ENCODE data around the gene MIEF2. TPM values are rescaled to one million over a fixed set of nuclear protein-coding genes. Genes with fewer than 3 reads are reported as not detected.

The MIEF2 gene
- total and polyA plus RNA-seq, 8 donors = 2.1 to 254 (median 9.1) TPM

- DNase-seq = peak; percentile 82 to 88
- TF ChIP-seq CTCF (IDR thresholded peaks at IDR 0.05) = peak in 5 of 7 experiments; percentile 82 to 98 (median 94)
- TF ChIP-seq POLR2AphosphoS5 (IDR thresholded peaks at IDR 0.05) = no peak
- TF ChIP-seq EP300 (IDR thresholded peaks at IDR 0.05) = no peak
- WGBS, 5 donors = 8 to 13% (median 9%) methylated on average over 5 to 6 of the region's 6 CpGs
- Histone ChIP-seq H3K4me3 (no peak overlapping the region), H3K9me3 (no peaks in the 10 kb centered on the region), H3K4me1 (peaks cover 0 to 24% (median 15%) of the 10 kb centered on the region in 4 donors), H3K27ac (no peak overlapping the region), H3K27me3 (no peaks in the 10 kb centered on the region), H3K36me3 (peaks cover 0 to 10% (median 0%) of the 10 kb centered on the region in 4 donors)
- intact Hi-C loops (cut with DNase I; ENCODE audit: low total_unique reads) = no loop called here
Measured at GRCh38 chr17:18217412-18218015, 42.9 kb upstream of the MIEF2 start.

GRCh38 chr17:18218756-18219415 is 41.6 kb upstream of the MIEF2 start:
- Histone ChIP-seq H3K36me3 (no peaks in the 10 kb centered on the region), H3K27ac (peak overlapping the region in 2 of 5 donors; percentile 28 to 42), H3K9me3 (no peaks in the 10 kb centered on the region), H3K27me3 (no peaks in the 10 kb centered on the region), H3K4me1 (peaks cover 0 to 24% (median 15%) of the 10 kb centered on the region in 4 donors), H3K4me3 (no peak overlapping the region)
- TF ChIP-seq EP300 (IDR thresholded peaks at IDR 0.05) (no peak), POLR2AphosphoS5 (IDR thresholded peaks at IDR 0.05) (no peak), CTCF (IDR thresholded peaks at IDR 0.05) (no peak), POLR2A (IDR thresholded peaks at IDR 0.05) (no peak)
- peak; percentile 49 to 60 for DNase-seq
- intact Hi-C loops (cut with DNase I; ENCODE audit: low total_unique reads) = no loop called here
- 13 to 44% (median 20%) methylated on average over 4 of the region's 4 CpGs for WGBS, 5 donors

GRCh38 chr17:18224053-18224386 is 36.4 kb upstream of the MIEF2 start:
- no peak for TF ChIP-seq EP300 (IDR thresholded peaks at IDR 0.05)
- no peak for TF ChIP-seq CTCF (IDR thresholded peaks at IDR 0.05)
- TF ChIP-seq POLR2A (IDR thresholded peaks at IDR 0.05) = no peak
- no peak for TF ChIP-seq POLR2AphosphoS5 (IDR thresholded peaks at IDR 0.05)
- peaks cover 16 to 30% (median 26%) of the 10 kb centered on the region in 4 donors for H3K4me1 ChIP-seq
- intact Hi-C loops (cut with DNase I; ENCODE audit: low total_unique reads) = no loop called here
- no peaks in the 10 kb centered on the region for H3K9me3 ChIP-seq
- H3K4me3 ChIP-seq = no peak overlapping the region
- 86 to 97% (median 90%) methylated on average over 3 to 4 of the region's 4 CpGs for WGBS, 5 donors
- no peaks in the 10 kb centered on the region for H3K36me3 ChIP-seq
- peak overlapping the region in 3 of 5 donors; percentile 67 to 73 (median 72) for H3K27ac ChIP-seq
- no peaks in the 10 kb centered on the region for H3K27me3 ChIP-seq
- DNase-seq = peak in 1 of 2 donors; percentile 49

GRCh38 chr17:18224387-18225120 is 35.9 kb upstream of the MIEF2 start:
- 47 to 53% (median 50%) methylated on average over 22 to 23 of the region's 23 CpGs for WGBS, 5 donors
- no peak for TF ChIP-seq POLR2AphosphoS5 (IDR thresholded peaks at IDR 0.05)
- TF ChIP-seq CTCF (IDR thresholded peaks at IDR 0.05) = no peak
- H3K9me3 ChIP-seq = no peaks in the 10 kb centered on the region
- no peaks in the 10 kb centered on the region for H3K36me3 ChIP-seq
- peaks cover 16 to 26% (median 22%) of the 10 kb centered on the region in 4 donors for H3K4me1 ChIP-seq
- DNase-seq = peak in 1 of 2 donors; percentile 69
- intact Hi-C loops (cut with DNase I; ENCODE audit: low total_unique reads) = no loop called here
- H3K27me3 ChIP-seq = no peaks in the 10 kb centered on the region
- peak overlapping the region in 4 of 5 donors; percentile 0 to 73 (median 70) for H3K27ac ChIP-seq
- peak overlapping the region; percentile 35 to 72 (median 66) for H3K4me3 ChIP-seq
